HAP-1 (cell line): ENCODE data around the gene ZFX.

Experiments used
- DNase-seq, 2 experiments: peaks; one replicate each; pipeline ENCODE4 v3.0.0-alpha.2; 2016 to 2020; ENCODE audit warnings: low spot score in 2 of 2
- H3K27me3 ChIP-seq: fragments of 250-450 bp; sonication (Bioruptor Pico); 2 replicates; pipeline ENCODE4 v1.5.1; 2020; ENCODE audit warnings: low read depth, mild to moderate bottlenecking, moderate library complexity
- H3K36me3 ChIP-seq: fragments of 250-450 bp; sonication (Bioruptor Pico); replicated peaks from 2 replicates; pipeline ENCODE4 v1.5.1; 2020; ENCODE audit warnings: mild to moderate bottlenecking
- H3K4me1 ChIP-seq: fragments of 250-450 bp; sonication (Bioruptor Pico); 2 replicates; pipeline ENCODE4 v1.5.1; 2020; ENCODE audit warnings: mild to moderate bottlenecking
- H3K4me3 ChIP-seq: fragments of 250-450 bp; sonication (Bioruptor Pico); 2 replicates; pipeline ENCODE4 v1.5.1; 2020; ENCODE audit warnings: mild to moderate bottlenecking, moderate library complexity
- H3K9me3 ChIP-seq: fragments of 250-450 bp; sonication (Bioruptor Pico); 2 replicates; pipeline ENCODE4 v1.5.1; 2020; ENCODE audit warnings: mild to moderate bottlenecking, moderate library complexity
- in situ Hi-C: fragments of 300-500 bp; cut with MboI; formaldehyde crosslinking; loops from 3 replicates; pipeline ENCODE4 v1.14.3; 2020; ENCODE audit warnings: low sequenced_read_pairs, inconsistent platforms, mixed read lengths

ZFX gene

DNA sequence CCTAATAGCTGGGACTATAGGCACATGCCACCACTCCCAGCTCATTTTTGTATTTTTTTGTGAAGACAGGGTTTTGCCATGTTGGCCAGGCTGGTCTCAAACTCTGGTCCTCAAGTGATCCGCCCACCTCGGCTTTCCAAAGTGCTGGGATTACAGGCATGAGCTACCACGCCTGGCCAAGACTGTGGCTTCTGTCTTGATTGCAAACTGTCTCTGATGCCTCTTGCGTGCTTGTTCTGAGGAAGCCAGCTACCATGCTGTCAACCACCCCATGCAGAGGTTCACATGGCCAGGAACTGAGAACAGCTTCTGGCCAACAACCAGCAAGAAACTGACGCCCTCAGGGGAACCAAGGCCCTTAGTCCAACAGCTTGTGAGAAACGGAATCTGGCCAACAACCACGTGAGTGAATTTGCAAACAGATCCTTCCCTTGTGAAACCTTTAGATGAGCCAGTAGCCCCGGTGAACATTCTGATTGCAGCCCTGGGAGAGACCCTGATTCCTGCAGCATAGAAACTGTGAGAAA lies 93.2 kb downstream of the ZFX start:
- peaks cover 11% of the 10 kb centered on the region for H3K4me1 ChIP-seq
- DNase-seq, result no peak
- in situ Hi-C loops, result loop anchor here (5.0 to 25.0 kb wide), 2 partner anchors 170 to 330 kb away; partner anchors contain the start of genes APOO and CXorf58
- H3K36me3 ChIP-seq, result no peaks in the 10 kb centered on the region
- H3K9me3 ChIP-seq, result no peaks in the 10 kb centered on the region
- H3K27me3 ChIP-seq, result no peaks in the 10 kb centered on the region
- no peak overlapping the region for H3K4me3 ChIP-seq

- Histone ChIP-seq H3K4me3 (no peak overlapping the region), H3K4me1 (peaks cover 11% of the 10 kb centered on the region), H3K27me3 (no peaks in the 10 kb centered on the region), H3K9me3 (no peaks in the 10 kb centered on the region), H3K36me3 (no peaks in the 10 kb centered on the region)
- in situ Hi-C loops, result loop anchor here (5.0 to 25.0 kb wide), 2 partner anchors 171 to 331 kb away; partner anchors contain the start of genes APOO and CXorf58
- DNase-seq, result no peak
These were observed 93.7 kb downstream of the ZFX start for GRCh38 chrX:24243188-24243587.

DNA sequence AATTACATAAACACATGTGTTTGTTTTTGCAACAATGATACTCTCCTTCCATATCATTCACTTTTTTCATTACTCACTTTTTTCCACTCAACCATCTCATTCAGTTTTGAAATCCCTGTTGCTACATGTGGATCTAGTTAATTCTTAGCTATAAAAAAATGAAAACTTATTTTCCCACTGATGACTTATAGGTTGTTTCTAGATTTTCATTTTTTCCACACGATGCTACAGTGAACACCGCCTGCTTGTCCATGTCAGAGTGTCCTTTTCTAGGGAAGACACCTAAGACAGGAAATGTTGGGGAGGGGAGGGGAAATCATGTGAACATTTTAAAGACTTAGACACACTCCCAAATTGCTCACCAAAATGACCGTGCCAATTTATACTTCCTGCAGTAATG lies 94.2 kb downstream of the ZFX start:
- peaks cover 11% of the 10 kb centered on the region for H3K4me1 ChIP-seq
- H3K9me3 ChIP-seq, result no peaks in the 10 kb centered on the region
- H3K27me3 ChIP-seq, result no peaks in the 10 kb centered on the region
- H3K36me3 ChIP-seq, result no peaks in the 10 kb centered on the region
- H3K4me3 ChIP-seq, result no peak overlapping the region
- no peak for DNase-seq
- in situ Hi-C loops, result loop anchor here (5.0 to 25.0 kb wide), 2 partner anchors 171 to 331 kb away; partner anchors contain the start of genes APOO and CXorf58

- no peaks in the 10 kb centered on the region for H3K9me3 ChIP-seq
- no peaks in the 10 kb centered on the region for H3K36me3 ChIP-seq
- H3K4me1 ChIP-seq, result peaks cover 11% of the 10 kb centered on the region
- in situ Hi-C loops, result loop anchor here (25.0 kb wide), 1 partner anchor 333 kb away; the partner anchor contains the start of genes APOO and CXorf58
- no peaks in the 10 kb centered on the region for H3K27me3 ChIP-seq
- peak; percentile 63 to 89 for DNase-seq
- no peak overlapping the region for H3K4me3 ChIP-seq
These were observed 95.7 kb downstream of the ZFX start for GRCh38 chrX:24245202-24245601.

GRCh38 chrX:24248042-24248441 lies 98.5 kb downstream of the ZFX start:
- Histone ChIP-seq H3K27me3 (0 out of 2 replicates have a peak, but pooled peaks cover 3% of the 10 kb centered on the region), H3K36me3 (no peaks in the 10 kb centered on the region), H3K4me1 (peaks cover 11% of the 10 kb centered on the region), H3K4me3 (no peak overlapping the region), H3K9me3 (no peaks in the 10 kb centered on the region)
- in situ Hi-C loops, result loop anchor here (25.0 kb wide), 1 partner anchor 336 kb away; the partner anchor contains the start of genes APOO and CXorf58
- no peak for DNase-seq

GRCh38 chrX:24253030-24253429 lies 103.5 kb downstream of the ZFX start:
- no peak overlapping the region for H3K4me3 ChIP-seq
- H3K27me3 ChIP-seq, result 0 out of 2 replicates have a peak, but pooled peaks cover 3% of the 10 kb centered on the region
- no peak for DNase-seq
- in situ Hi-C loops, result no loop called here
- no peaks in the 10 kb centered on the region for H3K36me3 ChIP-seq
- H3K9me3 ChIP-seq, result no peaks in the 10 kb centered on the region
- H3K4me1 ChIP-seq, result no peaks in the 10 kb centered on the region; the same call in 1 of the 2 replicates

GRCh38 chrX:24253469-24253868 lies 103.9 kb downstream of the ZFX start:
- Histone ChIP-seq H3K27me3 (0 out of 2 replicates have a peak, but pooled peaks cover 3% of the 10 kb centered on the region), H3K4me1 (no peaks in the 10 kb centered on the region; the same call in 1 of the 2 replicates), H3K36me3 (no peaks in the 10 kb centered on the region), H3K4me3 (no peak overlapping the region), H3K9me3 (no peaks in the 10 kb centered on the region)
- DNase-seq, result no peak
- in situ Hi-C loops, result no loop called here

- no peaks in the 10 kb centered on the region for H3K27me3 ChIP-seq
- H3K9me3 ChIP-seq, result no peaks in the 10 kb centered on the region
- in situ Hi-C loops, result no loop called here
- no peak overlapping the region for H3K4me3 ChIP-seq
- no peaks in the 10 kb centered on the region for H3K4me1 ChIP-seq
- no peaks in the 10 kb centered on the region for H3K36me3 ChIP-seq
- DNase-seq, result no peak
These were observed 107.5 kb downstream of the ZFX start for GRCh38 chrX:24257011-24257410.

- Histone ChIP-seq H3K4me3 (no peak overlapping the region), H3K9me3 (no peaks in the 10 kb centered on the region), H3K4me1 (no peaks in the 10 kb centered on the region), H3K27me3 (no peaks in the 10 kb centered on the region), H3K36me3 (no peaks in the 10 kb centered on the region)
- DNase-seq, result peak; percentile 63 to 65
- in situ Hi-C loops, result loop anchor here (10.0 kb wide), 1 partner anchor 245 kb away; no protein-coding TSS in a partner anchor
These were observed 110.2 kb downstream of the ZFX start for GRCh38 chrX:24259544-24260240.

- in situ Hi-C loops, result loop anchor here (10.0 kb wide), 1 partner anchor 244 kb away; no protein-coding TSS in a partner anchor
- no peak for DNase-seq
- H3K4me3 ChIP-seq, result no peak overlapping the region
These were observed 111.5 kb downstream of the ZFX start for GRCh38 chrX:24260842-24261550.

DNA sequence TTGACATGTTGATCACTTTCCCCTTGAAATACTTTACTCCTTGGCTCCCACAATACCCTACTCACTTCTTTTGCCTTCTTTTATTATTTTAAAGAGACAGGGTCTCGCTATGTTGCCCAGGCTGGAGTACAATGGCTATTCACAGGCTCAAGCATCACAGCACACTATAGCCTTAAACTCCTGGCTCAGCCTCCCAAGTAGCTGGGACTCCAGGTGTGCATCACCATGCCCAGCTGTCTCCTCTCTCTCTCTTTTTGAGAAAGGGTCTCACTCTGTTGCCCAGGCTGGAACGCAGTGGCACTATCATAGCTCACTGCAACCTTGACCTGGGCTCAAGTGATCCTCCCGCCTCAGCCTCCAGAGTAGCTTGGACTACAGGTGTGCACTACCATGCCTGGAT lies 112.8 kb downstream of the ZFX start:
- in situ Hi-C loops, result loop anchor here (10.0 kb wide), 1 partner anchor 242 kb away; no protein-coding TSS in a partner anchor

More at GRCh38 chrX:24260842-24261550, 111.5 kb downstream of the ZFX start:
- Histone ChIP-seq H3K27me3 (no peaks in the 10 kb centered on the region), H3K9me3 (no peaks in the 10 kb centered on the region), H3K4me1 (no peaks in the 10 kb centered on the region), H3K36me3 (no peaks in the 10 kb centered on the region)

DNA sequence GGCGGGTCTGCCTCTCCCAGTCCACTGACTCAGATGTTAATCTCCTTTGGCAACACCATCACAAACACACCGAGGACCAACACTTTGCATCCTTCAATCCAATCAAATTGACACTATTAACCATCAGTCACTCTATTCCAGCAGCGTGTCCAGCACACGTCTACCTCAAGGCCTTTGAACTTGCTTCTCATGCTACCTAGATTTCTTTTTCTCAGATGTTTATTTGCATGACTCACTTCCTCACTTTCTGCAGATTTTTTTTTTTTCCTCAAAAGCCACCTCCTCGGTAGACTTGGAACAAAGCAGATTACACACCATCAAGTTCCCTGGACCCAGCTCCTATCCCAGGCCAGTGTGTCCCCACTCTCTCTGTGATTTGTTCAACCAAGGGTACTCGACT lies 114.9 kb downstream of the ZFX start:
- H3K36me3 ChIP-seq, result no peaks in the 10 kb centered on the region
- H3K4me1 ChIP-seq, result no peaks in the 10 kb centered on the region
- H3K27me3 ChIP-seq, result peaks cover 9% of the 10 kb centered on the region
- in situ Hi-C loops, result loop anchor here (10.0 kb wide), 1 partner anchor 240 kb away; no protein-coding TSS in a partner anchor
- no peaks in the 10 kb centered on the region for H3K9me3 ChIP-seq
- DNase-seq, result no peak
- no peak overlapping the region for H3K4me3 ChIP-seq

More for the DNA sequence above, 112.8 kb downstream of the ZFX start:
- no peaks in the 10 kb centered on the region for H3K27me3 ChIP-seq
- no peak overlapping the region for H3K4me3 ChIP-seq
- no peak for DNase-seq
- H3K36me3 ChIP-seq, result no peaks in the 10 kb centered on the region
- no peaks in the 10 kb centered on the region for H3K9me3 ChIP-seq
- no peaks in the 10 kb centered on the region for H3K4me1 ChIP-seq
